Thyroid gland (tissue), 4 donors: ENCODE measurements around the gene ZNF474. TPM values are rescaled to one million over a fixed set of nuclear protein-coding genes. Genes with fewer than 3 reads are reported as not detected.

ENCODE experiments used
- DNase-seq, 2 donors: peaks; one replicate each; pipeline ENCODE4 v3.0.0-alpha.2; 2019
- H3K27ac ChIP-seq, 3 donors: fragments of 200-600 bp; sonication (generic); 1 replicate in 2 of 3; 2 replicates in 1 of 3; pipeline ENCODE4 v1.5.1; 2016 to 2019; ENCODE audit warnings: mild to moderate bottlenecking in 1 of 3, moderate library complexity in 1 of 3
- H3K27me3 ChIP-seq: fragments of 200-600 bp; sonication (generic); one replicate; pipeline ENCODE4 v1.5.1; 2019
- H3K36me3 ChIP-seq, 2 donors: fragments of 200-600 bp; sonication (generic); one replicate each; pipeline ENCODE4 v1.5.1; 2016 to 2019
- H3K4me1 ChIP-seq, 2 donors: fragments of 200-600 bp; sonication (generic); one replicate each; pipeline ENCODE4 v1.5.1; 2017 to 2019
- H3K4me3 ChIP-seq, 3 donors: fragments of 200-600 bp; sonication (generic); replicated peaks in 1 of 3; 1 replicate in 2 of 3; 2 replicates in 1 of 3; pipeline ENCODE4 v1.5.1; 2016; ENCODE audit warnings: mild to moderate bottlenecking in 1 of 3
- H3K9me3 ChIP-seq: fragments of 200-600 bp; sonication (generic); one replicate; pipeline ENCODE4 v1.5.1; 2017
- POLR2A ChIP-seq, 2 donors: fragments of 450-650 bp; IDR thresholded peaks; one replicate each; pipeline ENCODE4 v1.6.1; 2017; ENCODE audit warnings: antibody characterized with exemption in 2 of 2, mild to moderate bottlenecking in 2 of 2, moderate library complexity in 1 of 2
- WGBS, 2 donors: methylation state at CpG; one replicate each; pipeline ENCODE4 v1.1.5; 2017; 5-methylcytosine and 5-hydroxymethylcytosine counted together
- intact Hi-C: fragments of 100-400 bp; cut with DNase I; formaldehyde crosslinking; loops from one replicate; pipeline ENCODE4 v1.15.1; 2023
- total RNA-seq, 4 donors: library from RNA; depleted of rRNA; stranded (reverse); fragments of >200 nt; gene quantifications; one replicate each; pipeline ENCODE4 v1.2.3, GENCODE V29; 2016
- TF ChIP-seq, protein P1 (sequence below), 6 experiments: fragments of 200-600 bp in 3 of 6; fragments of 450-650 bp in 3 of 6; sonication (generic) in 3 of 6; IDR thresholded peaks; one replicate each; pipeline ENCODE4 v1.5.1; 2016 to 2019; ENCODE audit warnings: antibody characterized with exemption in 6 of 6, mild to moderate bottlenecking in 2 of 6, inconsistent platforms in 1 of 6, moderate library complexity in 1 of 6

Gene ZNF474
- total RNA-seq, 4 donors from 2014 or later: 0.33 to 1.5 (median 0.54) TPM; not detected in 1

DNA sequence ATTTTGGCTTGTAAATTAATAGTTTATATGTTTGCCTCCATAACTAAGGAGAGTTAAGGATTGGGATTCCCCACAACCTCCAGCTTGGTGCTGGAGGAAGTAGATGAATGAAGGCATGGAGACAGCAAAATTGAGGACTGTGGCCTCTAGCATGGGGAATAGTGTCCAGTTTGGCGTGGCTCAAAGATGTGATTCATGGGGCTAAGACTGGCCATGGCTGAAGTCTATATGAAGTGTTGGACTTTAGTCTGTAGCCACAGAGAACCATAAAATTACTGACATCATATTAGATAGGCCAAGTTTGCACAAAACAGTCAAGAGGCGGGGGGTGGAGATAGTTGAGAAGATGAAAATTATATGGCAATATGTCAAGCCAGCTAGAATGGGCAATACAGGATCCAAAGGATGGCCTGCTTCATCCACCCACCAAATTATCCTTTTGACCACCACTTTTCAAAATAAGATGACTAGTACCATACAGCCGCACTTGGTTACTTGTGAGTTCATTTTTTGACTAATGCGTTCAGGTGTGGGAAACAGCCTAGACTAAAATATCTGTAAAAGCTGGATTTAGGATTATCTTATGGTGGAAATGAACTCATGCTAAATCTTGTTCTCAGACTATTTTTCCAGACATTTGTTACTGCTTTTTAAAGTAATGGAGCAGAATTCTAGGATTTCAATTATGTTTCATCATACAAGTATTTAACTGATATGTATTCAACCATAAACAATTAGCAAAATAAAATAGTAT lies 40.2 kb downstream of the ZNF474 start:
- 94 to 97% methylated on average over 4 of the region's 4 CpGs for WGBS, 2 donors
- no peak for TF ChIP-seq POLR2A (IDR thresholded peaks at IDR 0.05)
- TF ChIP-seq, protein P1, sequence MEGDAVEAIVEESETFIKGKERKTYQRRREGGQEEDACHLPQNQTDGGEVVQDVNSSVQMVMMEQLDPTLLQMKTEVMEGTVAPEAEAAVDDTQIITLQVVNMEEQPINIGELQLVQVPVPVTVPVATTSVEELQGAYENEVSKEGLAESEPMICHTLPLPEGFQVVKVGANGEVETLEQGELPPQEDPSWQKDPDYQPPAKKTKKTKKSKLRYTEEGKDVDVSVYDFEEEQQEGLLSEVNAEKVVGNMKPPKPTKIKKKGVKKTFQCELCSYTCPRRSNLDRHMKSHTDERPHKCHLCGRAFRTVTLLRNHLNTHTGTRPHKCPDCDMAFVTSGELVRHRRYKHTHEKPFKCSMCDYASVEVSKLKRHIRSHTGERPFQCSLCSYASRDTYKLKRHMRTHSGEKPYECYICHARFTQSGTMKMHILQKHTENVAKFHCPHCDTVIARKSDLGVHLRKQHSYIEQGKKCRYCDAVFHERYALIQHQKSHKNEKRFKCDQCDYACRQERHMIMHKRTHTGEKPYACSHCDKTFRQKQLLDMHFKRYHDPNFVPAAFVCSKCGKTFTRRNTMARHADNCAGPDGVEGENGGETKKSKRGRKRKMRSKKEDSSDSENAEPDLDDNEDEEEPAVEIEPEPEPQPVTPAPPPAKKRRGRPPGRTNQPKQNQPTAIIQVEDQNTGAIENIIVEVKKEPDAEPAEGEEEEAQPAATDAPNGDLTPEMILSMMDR (IDR thresholded peaks at IDR 0.05): no peak
- Histone ChIP-seq H3K27me3 (no peaks in the 10 kb centered on the region), H3K9me3 (no peaks in the 10 kb centered on the region), H3K27ac (no peak overlapping the region), H3K36me3 (no peaks in the 10 kb centered on the region), H3K4me3 (no peak overlapping the region), H3K4me1 (peaks cover 0 to 8% of the 10 kb centered on the region in 2 donors)
- DNase-seq: no peak
- intact Hi-C loops: no loop called here

DNA sequence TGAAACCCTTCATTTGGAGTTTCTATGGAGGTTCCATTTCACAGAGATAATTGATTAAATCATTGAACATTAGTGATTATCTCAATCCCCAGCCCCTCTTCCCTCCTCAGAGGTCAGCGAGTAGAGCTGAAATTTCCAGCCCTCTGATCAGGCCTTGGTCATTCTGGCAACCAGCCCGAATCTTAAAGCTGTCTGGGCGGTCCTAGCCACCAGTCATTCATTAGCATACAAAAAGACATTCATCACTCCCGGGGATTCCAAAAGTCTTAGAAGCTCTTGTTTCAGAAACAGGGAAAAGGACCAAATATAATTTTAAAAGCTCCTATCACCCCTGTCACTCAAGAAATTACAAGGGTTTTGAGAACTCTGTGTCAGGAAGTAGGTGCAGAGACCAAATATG lies 41.3 kb downstream of the ZNF474 start:
- Histone ChIP-seq H3K9me3 (no peaks in the 10 kb centered on the region), H3K27me3 (no peaks in the 10 kb centered on the region), H3K27ac (no peak overlapping the region), H3K4me1 (peaks cover 0 to 8% of the 10 kb centered on the region in 2 donors), H3K36me3 (no peaks in the 10 kb centered on the region), H3K4me3 (no peak overlapping the region)
- DNase-seq: no peak
- TF ChIP-seq, protein P1 (IDR thresholded peaks at IDR 0.05): no peak
- no peak for TF ChIP-seq POLR2A (IDR thresholded peaks at IDR 0.05)
- intact Hi-C loops: no loop called here
- 68 to 74% methylated on average over 4 of the region's 4 CpGs for WGBS, 2 donors

DNA sequence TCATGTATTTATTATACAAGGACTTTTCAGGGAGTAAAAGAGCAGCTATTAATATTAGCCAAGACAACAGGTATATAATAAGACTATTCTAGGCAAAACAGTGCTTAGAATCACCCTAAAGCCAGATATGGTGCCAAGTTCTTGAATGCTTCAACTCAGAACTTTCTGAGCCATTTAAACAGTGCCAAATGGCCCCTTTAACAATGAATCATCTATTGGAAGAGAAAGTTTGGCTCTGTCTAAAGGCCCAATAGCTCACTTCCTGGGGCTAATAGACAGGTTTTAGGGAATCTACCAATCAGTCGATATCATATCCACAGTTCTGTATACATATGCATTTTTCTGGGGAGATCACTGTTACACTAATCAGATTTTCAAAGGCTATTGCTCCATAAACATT lies 42.9 kb downstream of the ZNF474 start:
- 81 to 93% methylated on average over 1 of the region's 1 CpG for WGBS, 2 donors
- Histone ChIP-seq H3K27ac (no peak overlapping the region), H3K27me3 (no peaks in the 10 kb centered on the region), H3K4me1 (peaks cover 0 to 8% of the 10 kb centered on the region in 2 donors), H3K9me3 (no peaks in the 10 kb centered on the region), H3K4me3 (no peak overlapping the region), H3K36me3 (no peaks in the 10 kb centered on the region)
- DNase-seq: no peak
- TF ChIP-seq POLR2A (IDR thresholded peaks at IDR 0.05): no peak
- TF ChIP-seq, protein P1 (IDR thresholded peaks at IDR 0.05): no peak
- intact Hi-C loops: no loop called here

DNA sequence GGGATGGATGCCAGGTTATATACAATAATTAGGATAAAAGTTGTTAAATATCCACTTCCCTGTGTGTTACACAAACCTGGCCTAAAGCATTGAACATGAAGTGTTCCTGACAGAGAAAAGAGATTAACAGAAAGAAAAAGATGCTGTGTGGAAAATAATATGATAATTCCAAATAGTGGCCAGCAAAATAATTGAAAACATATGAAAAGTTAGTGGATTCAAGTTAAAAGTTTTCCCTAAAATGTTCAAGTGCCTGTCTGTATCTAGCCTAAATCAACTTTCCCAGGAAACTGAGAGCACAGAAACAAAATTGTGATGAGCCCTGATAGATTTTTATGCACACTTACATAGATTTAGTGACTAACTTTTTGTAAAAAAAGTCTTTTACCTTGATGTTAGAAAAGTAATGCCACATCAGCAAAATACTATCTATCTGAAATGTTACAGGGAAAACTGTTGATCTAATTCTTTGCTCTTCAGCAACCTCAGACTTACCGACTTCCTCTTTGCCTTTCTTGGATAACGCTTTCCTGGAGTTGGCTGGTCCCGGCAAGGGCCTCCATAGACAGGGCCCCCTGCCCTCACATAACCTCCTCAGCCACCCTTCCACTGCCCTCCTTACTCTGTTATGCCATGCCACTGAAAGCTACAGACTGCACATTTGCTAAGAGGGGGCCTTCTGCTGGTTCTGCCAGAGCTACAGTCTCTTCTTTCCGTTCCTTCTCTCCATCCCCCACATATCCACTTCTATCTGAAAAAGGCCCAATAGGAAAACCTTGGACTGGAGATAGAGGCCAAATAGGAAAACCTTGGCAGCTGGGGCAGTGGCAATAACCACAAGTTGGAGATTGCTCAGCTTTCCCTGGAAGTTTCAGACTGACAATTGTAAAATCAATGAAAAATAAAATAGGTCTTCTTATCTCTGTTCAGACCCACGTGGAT lies 44.4 kb downstream of the ZNF474 start:
- peak overlapping the region in 2 of 3 donors; percentile 7 to 18 for H3K27ac ChIP-seq
- no peaks in the 10 kb centered on the region for H3K27me3 ChIP-seq
- WGBS, 2 donors: 58 to 61% methylated on average over 5 of the region's 5 CpGs
- H3K36me3 ChIP-seq: no peaks in the 10 kb centered on the region
- intact Hi-C loops: no loop called here
- peaks cover 0 to 8% of the 10 kb centered on the region in 2 donors for H3K4me1 ChIP-seq
- DNase-seq: no peak
- no peaks in the 10 kb centered on the region for H3K9me3 ChIP-seq
- H3K4me3 ChIP-seq: no peak overlapping the region
- TF ChIP-seq, protein P1 (IDR thresholded peaks at IDR 0.05): no peak
- TF ChIP-seq POLR2A (IDR thresholded peaks at IDR 0.05): no peak
